Measurements from ENCODE around the gene NKTR.
"Not testable (repeated sequence)": the region's sequence is repeated elsewhere in the genome, so short reads cannot be mapped to it uniquely, and the experiment has no call there.

The NKTR gene

DNA sequence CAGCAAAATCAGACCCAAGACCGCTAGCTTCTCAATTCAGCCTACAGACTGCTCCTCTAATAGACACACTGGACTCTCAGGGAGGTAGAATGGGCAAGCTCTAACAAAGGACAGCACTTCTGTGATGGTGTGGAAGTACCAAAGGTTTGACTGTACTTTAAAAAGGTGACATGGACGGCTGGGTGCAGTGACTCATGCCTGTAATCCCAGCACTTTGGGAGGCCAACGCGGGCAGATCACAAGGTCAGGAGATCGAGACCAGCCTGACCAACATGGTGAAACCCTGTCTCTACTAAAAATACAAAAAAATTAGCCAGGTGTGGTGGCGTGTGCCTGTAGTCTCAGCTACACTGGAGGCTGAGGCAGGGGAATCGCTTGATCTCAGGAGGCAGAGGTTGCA lies 3.4 kb upstream of the NKTR start:
- not testable (repeated sequence) for DNase-seq

DNA sequence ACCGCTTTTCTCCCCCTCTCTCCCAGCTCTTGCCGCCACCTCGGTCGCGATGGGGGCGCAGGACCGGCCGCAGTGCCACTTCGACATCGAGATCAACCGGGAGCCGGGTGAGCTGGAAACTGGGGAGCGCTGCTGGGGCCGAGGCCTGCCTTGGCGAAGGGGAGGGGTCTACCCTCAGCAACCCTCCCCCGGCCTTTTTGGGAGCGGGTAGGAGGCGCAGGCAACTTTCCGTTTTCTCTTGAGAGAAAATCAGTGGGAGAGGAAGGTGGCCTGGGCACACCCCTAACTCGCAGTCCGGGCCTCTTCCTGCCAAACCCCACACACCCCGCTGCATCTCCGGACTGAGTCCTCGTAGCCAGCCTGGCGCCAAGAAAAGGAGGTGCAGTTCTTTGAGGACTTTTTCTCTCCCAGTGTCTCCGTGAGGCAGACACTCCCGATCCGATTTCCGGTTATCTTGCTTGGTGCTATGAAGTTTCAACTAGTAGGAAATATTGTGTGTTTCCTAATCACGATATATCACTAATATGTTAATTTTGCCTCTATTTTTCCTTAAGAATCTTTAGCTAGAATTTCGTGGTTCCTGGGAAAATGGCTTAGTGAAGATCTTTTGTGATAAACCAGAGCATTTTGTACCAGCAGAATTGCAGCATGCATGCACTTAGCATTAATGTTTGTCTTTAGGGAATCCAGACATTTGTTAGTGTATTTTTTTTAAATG lies 631 bp downstream of the NKTR start:
- peak in 1 of 4 experiments; percentile 45 for DNase-seq

DNA sequence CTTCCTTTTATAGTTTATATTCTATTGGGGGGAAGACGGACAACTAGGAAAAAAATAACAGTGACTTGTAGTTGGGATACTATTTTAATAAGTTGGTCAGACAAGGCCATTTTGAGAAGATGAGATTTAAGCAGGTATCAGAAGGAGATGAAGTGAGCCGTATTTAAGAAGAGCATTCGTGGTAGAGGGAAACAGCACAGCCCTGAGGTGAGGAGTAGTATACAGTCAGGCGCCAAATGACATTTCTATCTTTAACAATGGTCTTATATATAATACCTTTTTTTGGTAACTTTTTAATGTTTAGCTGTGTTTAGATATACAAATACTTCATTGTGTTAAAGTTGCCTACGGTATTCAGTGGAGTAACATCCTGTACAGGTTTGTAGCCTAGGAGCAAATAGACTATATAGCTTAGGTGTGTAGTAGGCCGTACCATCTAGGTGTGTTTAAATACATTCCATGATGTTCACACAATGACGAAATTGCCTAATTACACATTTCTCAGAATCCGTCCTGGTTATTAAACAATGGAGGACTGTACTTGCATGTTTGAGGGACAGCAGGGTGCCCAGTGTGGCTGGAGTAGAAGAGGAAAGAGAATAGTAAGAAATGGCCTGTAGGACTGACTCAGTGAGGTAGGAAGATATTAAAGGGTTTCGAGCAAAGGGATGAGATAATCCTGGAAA lies 1.6 kb downstream of the NKTR start:
- DNase-seq = no peak

GRCh38 chr3:42602961-42603360 lies 2.5 kb downstream of the NKTR start:
- DNase-seq = no peak

DNA sequence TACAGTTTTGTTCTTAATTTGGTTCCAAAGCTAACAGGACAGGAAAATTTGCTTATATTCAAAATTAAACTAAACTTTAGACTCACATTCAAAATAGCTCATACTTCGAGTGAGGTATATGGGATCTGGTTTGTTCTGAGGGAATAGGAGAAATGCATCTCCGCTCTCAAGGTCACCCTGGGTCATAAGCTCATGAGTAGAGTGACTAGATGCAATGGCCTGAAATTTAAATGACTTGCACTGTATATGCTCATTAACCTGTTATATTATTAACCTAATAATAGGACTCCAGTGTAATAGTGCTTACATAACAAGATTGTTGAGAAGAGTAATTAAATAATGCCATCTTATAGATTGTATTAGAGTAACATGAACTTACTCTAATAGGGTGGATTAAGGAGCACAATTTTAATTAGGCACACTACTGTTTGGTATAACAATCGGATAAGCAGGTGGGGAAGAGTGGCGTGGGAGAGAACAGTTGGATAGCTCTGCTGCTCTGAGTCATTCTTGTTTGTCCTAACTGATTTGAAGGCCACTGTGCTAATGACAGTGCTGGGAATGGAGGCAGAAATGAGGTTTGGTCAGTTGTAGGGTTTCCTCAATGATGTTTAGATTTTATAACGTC lies 5.2 kb downstream of the NKTR start:
- DNase-seq = no peak

DNA sequence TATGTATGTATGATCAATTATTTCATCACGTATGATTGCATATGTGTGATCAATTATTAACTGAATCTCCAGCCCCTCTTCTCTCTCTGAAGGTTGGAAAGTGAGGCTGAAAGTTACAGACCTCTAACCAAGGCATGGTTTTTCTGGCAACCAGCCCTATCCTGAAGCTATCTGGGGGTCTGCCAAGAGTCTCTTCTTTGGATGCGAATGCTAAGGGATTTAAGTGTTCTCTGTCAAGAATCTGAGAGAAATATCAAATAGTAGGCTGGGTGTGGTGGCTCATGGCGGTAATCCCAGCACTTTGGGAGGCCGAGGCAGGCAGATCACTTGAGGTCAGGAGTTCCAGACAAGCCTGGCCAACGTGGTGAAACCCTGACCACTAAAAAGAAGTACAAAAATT lies 8.1 kb downstream of the NKTR start:
- DNase-seq = no peak

DNA sequence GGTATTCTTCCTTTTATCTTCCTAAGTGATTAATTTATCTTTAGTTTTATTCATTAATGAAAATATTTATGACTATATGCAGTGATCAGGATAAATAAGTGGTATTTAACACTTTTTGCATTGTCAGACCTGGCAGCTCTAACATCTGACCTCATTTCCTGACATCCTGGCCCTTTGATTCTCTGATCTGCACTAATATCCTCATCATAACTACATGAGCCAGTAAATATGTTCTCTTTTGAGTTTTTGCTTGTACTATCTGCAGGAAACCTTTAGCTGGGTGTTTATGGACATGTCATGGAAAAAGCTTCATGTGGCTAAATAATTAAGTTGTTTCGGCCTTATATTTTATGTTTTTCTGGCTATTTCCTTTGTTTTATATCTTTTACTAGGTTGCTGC lies 10.5 kb downstream of the NKTR start:
- DNase-seq = no peak

- DNase-seq = no peak
Measured at GRCh38 chr3:42612217-42612616, 11.7 kb downstream of the NKTR start.

GRCh38 chr3:42612928-42613327 lies 12.4 kb downstream of the NKTR start:
- DNase-seq = no peak

- no peak for DNase-seq
Measured at GRCh38 chr3:42613462-42613861, 13.0 kb downstream of the NKTR start.

GRCh38 chr3:42631620-42632019 lies 31.1 kb downstream of the NKTR start:
- DNase-seq = no peak

- DNase-seq = no peak
Measured at GRCh38 chr3:42632146-42632545, 31.7 kb downstream of the NKTR start.

DNA sequence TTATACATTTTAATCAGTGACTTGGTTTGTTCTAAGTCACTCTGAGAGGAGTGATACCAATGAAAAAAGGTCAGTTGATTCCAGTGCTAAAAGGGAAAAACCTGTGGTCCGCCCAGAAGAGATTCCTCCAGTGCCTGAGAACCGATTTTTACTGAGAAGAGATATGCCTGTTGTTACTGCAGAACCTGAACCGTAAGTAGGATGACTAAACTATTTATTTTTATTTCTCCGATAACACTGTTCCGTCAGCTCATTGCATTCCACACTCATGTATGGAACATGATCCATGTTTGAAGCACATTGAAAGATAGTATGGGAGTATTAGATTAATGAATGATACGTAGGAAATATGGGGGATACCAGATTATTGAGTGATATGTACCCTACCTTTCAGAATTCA lies 33.1 kb downstream of the NKTR start:
- DNase-seq = no peak

GRCh38 chr3:42635111-42635510 lies 34.6 kb downstream of the NKTR start:
- no peak for DNase-seq

DNA sequence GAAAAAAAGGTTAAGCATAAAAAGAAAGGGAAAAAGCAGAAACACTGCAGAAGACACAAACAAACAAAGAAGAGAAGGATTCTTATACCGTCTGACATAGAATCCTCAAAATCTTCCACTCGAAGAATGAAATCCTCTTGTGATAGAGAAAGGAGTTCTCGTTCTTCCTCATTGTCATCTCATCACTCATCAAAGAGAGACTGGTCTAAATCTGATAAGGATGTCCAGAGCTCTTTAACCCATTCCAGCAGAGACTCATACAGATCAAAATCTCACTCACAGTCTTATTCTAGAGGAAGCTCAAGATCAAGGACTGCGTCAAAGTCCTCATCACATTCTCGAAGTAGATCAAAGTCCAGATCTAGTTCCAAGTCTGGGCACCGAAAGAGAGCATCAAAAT lies 36.5 kb downstream of the NKTR start:
- DNase-seq = no peak

DNA sequence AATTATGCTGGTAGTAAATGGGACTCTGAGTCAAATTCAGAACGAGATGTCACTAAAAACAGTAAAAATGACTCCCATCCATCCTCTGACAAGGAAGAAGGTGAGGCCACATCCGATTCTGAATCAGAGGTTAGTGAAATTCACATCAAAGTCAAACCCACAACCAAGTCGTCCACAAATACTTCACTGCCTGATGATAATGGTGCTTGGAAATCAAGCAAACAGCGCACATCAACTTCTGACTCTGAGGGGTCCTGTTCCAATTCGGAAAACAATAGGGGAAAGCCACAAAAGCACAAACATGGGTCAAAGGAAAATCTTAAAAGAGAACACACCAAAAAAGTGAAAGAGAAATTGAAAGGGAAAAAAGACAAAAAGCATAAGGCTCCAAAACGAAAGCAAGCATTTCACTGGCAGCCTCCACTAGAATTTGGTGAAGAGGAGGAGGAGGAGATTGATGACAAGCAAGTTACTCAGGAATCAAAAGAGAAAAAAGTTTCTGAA lies 37.9 kb downstream of the NKTR start:
- DNase-seq = no peak

- DNase-seq = no peak
Measured at GRCh38 chr3:42639192-42639591, 38.7 kb downstream of the NKTR start.

DNA sequence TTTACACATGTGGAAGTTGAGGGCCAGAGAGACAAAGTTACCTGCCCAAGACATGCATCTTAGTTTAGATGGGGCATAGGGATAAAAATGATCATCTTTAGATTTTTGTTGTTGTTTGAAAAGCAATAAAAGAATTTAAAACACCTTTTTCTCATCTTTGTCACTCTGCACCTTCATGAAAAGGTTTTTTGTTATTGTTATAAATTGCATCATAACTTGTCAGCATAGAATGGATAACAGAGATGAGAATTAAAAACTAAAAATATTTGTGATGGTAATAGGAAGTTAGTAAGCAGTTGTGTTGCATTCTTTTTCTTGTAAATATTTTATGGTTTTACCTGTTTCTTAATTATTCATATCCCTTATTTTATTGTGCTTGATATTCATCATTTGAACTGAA lies 39.6 kb downstream of the NKTR start:
- DNase-seq = no peak

DNA sequence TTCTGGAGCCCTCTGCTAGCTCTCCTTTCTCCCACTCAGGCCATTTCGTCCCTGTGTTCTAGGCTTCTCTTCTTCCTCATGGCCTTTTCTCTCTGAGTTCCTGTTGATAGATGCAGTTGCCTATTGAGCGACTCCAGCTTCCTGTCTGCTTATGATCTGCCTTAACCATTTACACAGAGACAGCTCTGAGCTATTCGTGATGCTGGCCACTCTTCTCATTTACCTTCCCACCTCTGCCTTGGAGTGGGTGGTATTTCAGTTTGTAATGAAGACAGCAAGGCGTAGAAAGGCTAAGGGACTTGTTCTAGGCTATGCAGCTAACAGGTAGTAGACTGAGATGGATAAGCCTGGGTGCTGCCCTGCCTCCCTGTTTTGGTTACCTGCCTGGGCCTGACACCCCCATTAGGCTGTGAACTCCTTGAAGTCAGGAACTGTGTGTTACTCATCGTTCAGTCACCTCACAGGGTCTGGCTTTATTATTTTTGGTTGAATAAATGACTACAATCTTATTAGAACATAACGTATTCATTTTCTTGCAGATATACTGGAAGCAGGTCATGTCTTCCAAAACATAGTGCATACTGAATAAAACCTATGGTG lies 40.4 kb downstream of the NKTR start:
- no peak for DNase-seq

GRCh38 chr3:42647821-42648459 lies 47.5 kb downstream of the NKTR start:
- DNase-seq = no peak

GRCh38 chr3:42649006-42649405 lies 48.5 kb downstream of the NKTR start:
- DNase-seq = no peak

DNA sequence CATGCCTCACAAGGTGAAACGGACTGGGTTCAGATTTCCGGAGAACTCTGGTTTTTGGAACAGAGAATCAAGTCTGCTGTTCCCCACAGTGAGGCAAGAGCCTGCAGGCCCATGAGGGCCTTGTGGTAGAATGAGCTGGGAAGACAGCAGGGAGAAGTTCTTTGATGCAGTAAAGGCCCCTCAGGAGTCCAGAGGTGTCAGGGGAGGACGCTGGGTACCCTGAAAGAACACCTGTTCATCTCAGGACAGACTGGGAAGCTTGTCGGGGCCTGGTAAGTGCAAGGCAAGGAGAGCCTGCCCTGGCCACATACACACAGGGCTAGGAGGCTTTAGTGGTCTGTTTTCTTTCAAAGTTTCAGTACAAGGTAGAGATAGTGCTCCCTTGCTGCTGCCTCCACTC lies 49.3 kb downstream of the NKTR start:
- no peak for DNase-seq

All from activated naive CD4-positive, alpha-beta T cell (primary cell).